Measurements from ENCODE around the gene NDN. TPM values are rescaled to one million over a fixed set of nuclear protein-coding genes. Genes with fewer than 3 reads are reported as not detected.

The NDN gene
- total RNA-seq, 1 donor from 2014 or later: 61.6 TPM

DNA sequence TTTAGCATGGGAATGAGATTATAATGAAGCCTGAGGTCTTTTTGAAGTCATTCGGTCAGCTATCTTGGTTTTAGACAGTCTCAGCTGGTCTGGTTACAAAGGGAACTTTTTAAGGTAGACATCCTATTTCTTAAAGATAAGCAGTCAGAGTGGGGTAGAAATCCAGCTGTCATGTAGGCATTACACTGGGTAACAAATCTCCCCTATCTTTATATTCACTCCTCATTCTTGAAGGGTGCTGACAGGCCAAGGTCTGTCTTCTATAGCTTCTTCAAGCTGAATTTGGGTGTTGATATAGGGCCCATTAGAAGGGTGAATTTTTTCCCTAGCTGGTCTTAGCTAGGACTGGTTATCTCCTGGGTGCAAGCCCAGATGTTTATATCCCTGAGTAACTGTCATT lies 21.2 kb upstream of the NDN start:
- no peak for DNase-seq (ENCODE audit: low read depth)
- Histone ChIP-seq H3K4me2 (ENCODE audit: low read length) (no peak overlapping the region), H3K79me2 (ENCODE audit: insufficient read depth, low read length) (no peaks in the 10 kb centered on the region), H2AFZ (ENCODE audit: low read depth, low read length) (no peak overlapping the region), H3K4me3 (ENCODE audit: insufficient read depth, low read depth, low read length) (no peak overlapping the region), H3K9ac (ENCODE audit: low read length) (no peak overlapping the region), H3K27me3 (ENCODE audit: insufficient read depth, low read length) (no peaks in the 10 kb centered on the region), H3K36me3 (ENCODE audit: insufficient read depth, low read length) (no peaks in the 10 kb centered on the region), H4K20me1 (ENCODE audit: insufficient read depth, low read length) (no peaks in the 10 kb centered on the region), H3K9me3 (ENCODE audit: insufficient read depth, low read depth, low read length) (peaks cover 8% of the 10 kb centered on the region), H3K4me1 (ENCODE audit: insufficient read depth, low read length) (no peaks in the 10 kb centered on the region), H3K27ac (ENCODE audit: low read depth, low read length) (no peak overlapping the region)
- H3K4me1 Mint-ChIP-seq (ENCODE audit: low read depth, unreplicated experiment): no peaks in the 10 kb centered on the region
- TF ChIP-seq EZH2 (IDR thresholded peaks at IDR 0.05; ENCODE audit: insufficient read depth, low read length): no peak
- TF ChIP-seq, protein P1, sequence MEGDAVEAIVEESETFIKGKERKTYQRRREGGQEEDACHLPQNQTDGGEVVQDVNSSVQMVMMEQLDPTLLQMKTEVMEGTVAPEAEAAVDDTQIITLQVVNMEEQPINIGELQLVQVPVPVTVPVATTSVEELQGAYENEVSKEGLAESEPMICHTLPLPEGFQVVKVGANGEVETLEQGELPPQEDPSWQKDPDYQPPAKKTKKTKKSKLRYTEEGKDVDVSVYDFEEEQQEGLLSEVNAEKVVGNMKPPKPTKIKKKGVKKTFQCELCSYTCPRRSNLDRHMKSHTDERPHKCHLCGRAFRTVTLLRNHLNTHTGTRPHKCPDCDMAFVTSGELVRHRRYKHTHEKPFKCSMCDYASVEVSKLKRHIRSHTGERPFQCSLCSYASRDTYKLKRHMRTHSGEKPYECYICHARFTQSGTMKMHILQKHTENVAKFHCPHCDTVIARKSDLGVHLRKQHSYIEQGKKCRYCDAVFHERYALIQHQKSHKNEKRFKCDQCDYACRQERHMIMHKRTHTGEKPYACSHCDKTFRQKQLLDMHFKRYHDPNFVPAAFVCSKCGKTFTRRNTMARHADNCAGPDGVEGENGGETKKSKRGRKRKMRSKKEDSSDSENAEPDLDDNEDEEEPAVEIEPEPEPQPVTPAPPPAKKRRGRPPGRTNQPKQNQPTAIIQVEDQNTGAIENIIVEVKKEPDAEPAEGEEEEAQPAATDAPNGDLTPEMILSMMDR (IDR thresholded peaks at IDR 0.05; ENCODE audit: insufficient read depth, low read depth, low read length): no peak
- no peak for FAIRE-seq
- H3K4me3 Mint-ChIP-seq (ENCODE audit: unreplicated experiment): no peak overlapping the region
- H3K27me3 Mint-ChIP-seq (ENCODE audit: low read depth, unreplicated experiment): no peaks in the 10 kb centered on the region
- H3K27ac Mint-ChIP-seq (ENCODE audit: unreplicated experiment): no peak overlapping the region
- H3K9me3 Mint-ChIP-seq (ENCODE audit: unreplicated experiment): no peaks in the 10 kb centered on the region
- no peaks in the 10 kb centered on the region for H3K36me3 Mint-ChIP-seq (ENCODE audit: low read depth, unreplicated experiment)

DNA sequence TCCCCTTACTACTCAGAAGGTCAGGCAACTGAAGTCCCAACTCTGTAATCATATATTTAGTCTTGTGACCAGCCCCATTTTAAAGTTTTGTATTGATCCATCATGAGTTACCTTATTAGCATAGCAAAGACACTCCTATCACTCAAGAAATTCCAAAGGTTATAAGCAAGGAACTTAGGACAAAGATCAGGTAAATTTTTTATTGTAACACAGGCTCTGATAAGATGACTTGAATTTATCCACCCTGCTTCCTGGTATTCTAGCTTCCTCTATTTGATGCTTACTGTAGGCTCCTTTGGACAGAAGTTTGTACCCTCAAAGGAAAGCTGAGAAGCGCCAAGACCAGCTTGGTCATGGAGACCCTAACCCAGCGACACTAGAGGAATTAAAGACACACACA lies 8.2 kb upstream of the NDN start:
- Histone ChIP-seq H3K4me3 (ENCODE audit: insufficient read depth, low read depth, low read length) (no peak overlapping the region), H3K4me1 (ENCODE audit: insufficient read depth, low read length) (no peaks in the 10 kb centered on the region), H2AFZ (ENCODE audit: low read depth, low read length) (no peak overlapping the region), H3K36me3 (ENCODE audit: insufficient read depth, low read length) (no peaks in the 10 kb centered on the region), H3K27me3 (ENCODE audit: insufficient read depth, low read length) (no peaks in the 10 kb centered on the region), H3K79me2 (ENCODE audit: insufficient read depth, low read length) (no peaks in the 10 kb centered on the region), H3K27ac (ENCODE audit: low read depth, low read length) (no peak overlapping the region), H3K9ac (ENCODE audit: low read length) (no peak overlapping the region), H4K20me1 (ENCODE audit: insufficient read depth, low read length) (no peaks in the 10 kb centered on the region), H3K4me2 (ENCODE audit: low read length) (no peak overlapping the region), H3K9me3 (ENCODE audit: insufficient read depth, low read depth, low read length) (no peaks in the 10 kb centered on the region)
- TF ChIP-seq, protein P1 (IDR thresholded peaks at IDR 0.05; ENCODE audit: insufficient read depth, low read depth, low read length): no peak
- TF ChIP-seq EZH2 (IDR thresholded peaks at IDR 0.05; ENCODE audit: insufficient read depth, low read length): no peak
- Mint-ChIP-seq H3K27ac (ENCODE audit: unreplicated experiment) (no peak overlapping the region), H3K27me3 (ENCODE audit: low read depth, unreplicated experiment) (no peaks in the 10 kb centered on the region), H3K4me3 (ENCODE audit: unreplicated experiment) (no peak overlapping the region), H3K36me3 (ENCODE audit: low read depth, unreplicated experiment) (no peaks in the 10 kb centered on the region), H3K4me1 (ENCODE audit: low read depth, unreplicated experiment) (no peaks in the 10 kb centered on the region), H3K9me3 (ENCODE audit: unreplicated experiment) (no peaks in the 10 kb centered on the region)
- FAIRE-seq: no peak
- no peak for DNase-seq (ENCODE audit: low read depth)

DNA sequence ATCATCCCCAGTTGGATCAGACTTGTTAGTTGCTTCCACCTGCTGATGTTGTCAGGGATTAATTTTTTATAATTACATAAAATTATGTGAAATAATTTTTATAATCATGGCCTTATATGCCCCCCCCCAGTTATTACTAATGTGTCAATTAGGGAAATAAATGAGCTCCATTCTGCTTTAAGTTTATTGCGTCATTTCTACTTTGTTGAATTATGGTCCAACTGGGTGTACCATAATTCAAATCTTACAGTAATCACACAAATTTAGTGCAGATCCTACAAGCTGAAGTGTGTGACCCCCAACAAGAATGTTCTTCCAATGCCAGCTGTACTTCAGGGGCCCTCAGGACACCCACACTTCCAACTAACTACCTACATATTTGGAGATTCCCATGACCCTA lies 7.5 kb upstream of the NDN start:
- no peak overlapping the region for H3K27ac ChIP-seq (ENCODE audit: low read depth, low read length)
- no peak overlapping the region for H3K4me2 ChIP-seq (ENCODE audit: low read length)
- no peaks in the 10 kb centered on the region for H3K27me3 ChIP-seq (ENCODE audit: insufficient read depth, low read length)
- H3K9me3 Mint-ChIP-seq (ENCODE audit: unreplicated experiment): no peaks in the 10 kb centered on the region
- TF ChIP-seq EZH2 (IDR thresholded peaks at IDR 0.05; ENCODE audit: insufficient read depth, low read length): no peak
- TF ChIP-seq, protein P1 (IDR thresholded peaks at IDR 0.05; ENCODE audit: insufficient read depth, low read depth, low read length): no peak
- no peak for DNase-seq (ENCODE audit: low read depth)
- no peak overlapping the region for H3K9ac ChIP-seq (ENCODE audit: low read length)
- no peak overlapping the region for H3K4me3 Mint-ChIP-seq (ENCODE audit: unreplicated experiment)
- no peaks in the 10 kb centered on the region for H3K27me3 Mint-ChIP-seq (ENCODE audit: low read depth, unreplicated experiment)
- no peak overlapping the region for H2AFZ ChIP-seq (ENCODE audit: low read depth, low read length)
- H3K4me1 Mint-ChIP-seq (ENCODE audit: low read depth, unreplicated experiment): no peaks in the 10 kb centered on the region
- no peaks in the 10 kb centered on the region for H3K4me1 ChIP-seq (ENCODE audit: insufficient read depth, low read length)
- no peaks in the 10 kb centered on the region for H3K36me3 Mint-ChIP-seq (ENCODE audit: low read depth, unreplicated experiment)
- FAIRE-seq: no peak
- H3K79me2 ChIP-seq (ENCODE audit: insufficient read depth, low read length): no peaks in the 10 kb centered on the region
- no peaks in the 10 kb centered on the region for H3K36me3 ChIP-seq (ENCODE audit: insufficient read depth, low read length)
- no peak overlapping the region for H3K27ac Mint-ChIP-seq (ENCODE audit: unreplicated experiment)
- no peaks in the 10 kb centered on the region for H4K20me1 ChIP-seq (ENCODE audit: insufficient read depth, low read length)
- no peak overlapping the region for H3K4me3 ChIP-seq (ENCODE audit: insufficient read depth, low read depth, low read length)
- no peaks in the 10 kb centered on the region for H3K9me3 ChIP-seq (ENCODE audit: insufficient read depth, low read depth, low read length)

Data from astrocyte (in vitro differentiated cells and primary cell).